Stimulated activated CD4-positive, alpha-beta T cell treated with anti-CD3 and anti-CD28 coated beads, Interleukin-15, amount 100 ng/mL, for 1 hour (primary cell): ENCODE measurements around the gene CTRB1.
"Not testable (repeated sequence)": the region's sequence is repeated elsewhere in the genome, so short reads cannot be mapped to it uniquely, and the experiment has no call there.

Source experiments
- DNase-seq, 2 donors: peaks; one replicate each; pipeline ENCODE4 v3.0.0-alpha.2; 2020; ENCODE audit warnings: low read depth in 1 of 2, low spot score in 1 of 2

The CTRB1 gene

GRCh38 chr16:75267631-75268264, 49.0 kb downstream of the CTRB1 start:
- no peak for DNase-seq

- not testable (repeated sequence) for DNase-seq
These were observed 50.6 kb downstream of the CTRB1 start for GRCh38 chr16:75269358-75269757.

GRCh38 chr16:75271441-75272096, 52.8 kb downstream of the CTRB1 start:
- no peak for DNase-seq

- no peak for DNase-seq
These were observed 53.3 kb downstream of the CTRB1 start for GRCh38 chr16:75272097-75272551.

- not testable (repeated sequence) for DNase-seq
These were observed 53.8 kb downstream of the CTRB1 start for GRCh38 chr16:75272629-75273028.

- DNase-seq: no peak
These were observed 54.5 kb downstream of the CTRB1 start for GRCh38 chr16:75273054-75273925.
